Measurements from ENCODE around the gene HIP1R.

Gene HIP1R

GRCh38 chr12:122836027-122836921 lies 1.0 kb downstream of the HIP1R start:
- H3K4me3 Mint-ChIP-seq, result peak overlapping the region; percentile 91 to 95 (median 95)
- H3K9me3 Mint-ChIP-seq, result no peaks in the 10 kb centered on the region
- peak overlapping the region; percentile 88 to 96 (median 92) for H3K27ac Mint-ChIP-seq
- peaks cover 39% of the 10 kb centered on the region for H3K4me1 Mint-ChIP-seq
- no peak for TF ChIP-seq CTCF (IDR thresholded peaks at IDR 0.05; ENCODE audit: unreplicated experiment in 3 of 3)
- peaks cover 46% of the 10 kb centered on the region for H3K27me3 Mint-ChIP-seq (ENCODE audit: low read depth)
- H3K36me3 Mint-ChIP-seq (ENCODE audit: low read depth), result peaks cover 7% of the 10 kb centered on the region

DNA sequence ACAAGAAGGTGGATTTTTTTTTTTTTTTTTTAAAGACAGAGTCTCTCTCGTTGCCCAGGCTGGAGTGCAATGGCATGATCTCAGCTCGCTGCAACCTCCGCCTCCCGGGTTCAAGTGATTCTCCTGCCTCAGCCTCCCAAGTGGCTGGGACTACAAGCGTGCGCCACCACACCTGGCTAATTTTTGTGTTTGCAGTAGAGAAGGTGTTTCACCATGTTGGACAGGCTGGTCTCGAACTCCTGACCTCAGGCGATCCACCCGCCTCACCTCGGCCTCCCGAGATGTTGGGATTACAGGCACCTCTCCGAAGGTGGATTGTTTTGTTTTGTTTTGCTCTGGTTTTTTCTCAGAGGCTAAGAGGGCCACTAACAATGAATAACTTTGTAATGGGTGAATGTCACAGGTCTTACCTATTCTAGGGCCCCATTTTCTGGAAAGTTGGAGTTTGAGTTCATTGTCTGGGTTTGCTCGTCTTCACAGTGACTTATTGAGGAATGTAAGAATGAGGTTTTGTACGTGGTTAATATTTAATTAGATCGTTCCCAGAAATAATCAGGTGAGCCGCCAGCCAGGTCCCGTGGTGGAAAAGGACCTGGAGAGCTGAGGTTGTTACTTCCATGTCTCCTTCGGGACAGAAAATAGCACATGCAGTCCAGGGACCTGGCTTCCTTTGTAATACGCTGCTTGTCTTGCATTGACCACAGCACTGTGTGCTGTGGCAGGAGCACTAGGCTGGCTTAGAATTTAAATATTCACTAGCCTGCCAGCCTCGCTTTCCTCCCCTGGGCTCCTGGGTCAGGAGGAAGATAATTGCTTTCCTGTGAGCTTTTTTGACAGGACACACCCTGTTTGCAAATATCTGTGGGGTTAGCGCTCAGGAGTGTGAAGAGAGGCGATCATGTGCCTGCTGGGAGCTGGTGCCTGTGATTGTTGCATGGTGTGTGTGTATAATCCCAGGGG lies 2.3 kb downstream of the HIP1R start:
- Mint-ChIP-seq H3K4me1 (peaks cover 52% of the 10 kb centered on the region), H3K36me3 (ENCODE audit: low read depth) (peaks cover 7% of the 10 kb centered on the region), H3K27me3 (ENCODE audit: low read depth) (peaks cover 46% of the 10 kb centered on the region), H3K9me3 (no peaks in the 10 kb centered on the region), H3K27ac (peak overlapping the region; percentile 88 to 96 (median 92)), H3K4me3 (peak overlapping the region; percentile 91 to 95 (median 95))
- no peak for TF ChIP-seq CTCF (IDR thresholded peaks at IDR 0.05; ENCODE audit: unreplicated experiment in 3 of 3)

DNA sequence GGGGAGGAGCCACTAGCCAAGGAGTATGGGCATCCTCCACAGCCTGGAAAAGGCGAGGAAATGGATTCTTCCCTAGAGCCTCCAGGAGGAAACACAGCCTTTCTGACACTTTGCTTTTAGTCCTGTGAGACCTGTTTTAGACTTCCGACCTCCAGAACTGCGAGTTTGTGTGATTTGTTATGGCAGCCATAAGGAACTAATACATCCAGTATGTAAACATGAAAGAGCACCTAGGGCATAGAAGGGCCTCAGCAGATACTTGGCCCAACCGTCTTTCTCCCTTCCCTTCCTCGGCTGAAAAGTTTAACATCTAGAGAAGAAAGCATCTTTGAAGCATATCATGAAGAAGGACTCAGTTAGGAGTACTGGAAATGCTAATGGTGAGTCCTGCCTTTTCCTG lies 3.6 kb downstream of the HIP1R start:
- Mint-ChIP-seq H3K4me1 (peaks cover 54% of the 10 kb centered on the region), H3K9me3 (no peaks in the 10 kb centered on the region), H3K27me3 (ENCODE audit: low read depth) (peaks cover 38% of the 10 kb centered on the region), H3K27ac (peak overlapping the region; percentile 25 to 96 (median 88)), H3K4me3 (peak overlapping the region in 1 of 3 experiments; percentile 17), H3K36me3 (ENCODE audit: low read depth) (peaks cover 7% of the 10 kb centered on the region)
- TF ChIP-seq CTCF (IDR thresholded peaks at IDR 0.05; ENCODE audit: unreplicated experiment in 3 of 3), result no peak

GRCh38 chr12:122839907-122840554 lies 4.8 kb downstream of the HIP1R start:
- H3K9me3 Mint-ChIP-seq, result no peaks in the 10 kb centered on the region
- peak overlapping the region in 2 of 3 experiments; percentile 69 to 77 for H3K27ac Mint-ChIP-seq
- H3K4me1 Mint-ChIP-seq, result peaks cover 53% of the 10 kb centered on the region
- H3K36me3 Mint-ChIP-seq (ENCODE audit: low read depth), result peaks cover 7% of the 10 kb centered on the region
- H3K4me3 Mint-ChIP-seq, result peak overlapping the region in 1 of 3 experiments; percentile 8
- peaks cover 32% of the 10 kb centered on the region for H3K27me3 Mint-ChIP-seq (ENCODE audit: low read depth)
- TF ChIP-seq CTCF (IDR thresholded peaks at IDR 0.05; ENCODE audit: unreplicated experiment in 3 of 3), result no peak

- H3K27me3 Mint-ChIP-seq (ENCODE audit: low read depth), result peaks cover 32% of the 10 kb centered on the region
- TF ChIP-seq CTCF (IDR thresholded peaks at IDR 0.05; ENCODE audit: unreplicated experiment in 3 of 3), result no peak
- H3K27ac Mint-ChIP-seq, result peak overlapping the region; percentile 56 to 84 (median 77)
- H3K9me3 Mint-ChIP-seq, result no peaks in the 10 kb centered on the region
- H3K4me3 Mint-ChIP-seq, result peak overlapping the region in 2 of 3 experiments; percentile 8 to 44
- peaks cover 7% of the 10 kb centered on the region for H3K36me3 Mint-ChIP-seq (ENCODE audit: low read depth)
- peaks cover 53% of the 10 kb centered on the region for H3K4me1 Mint-ChIP-seq
Measured at GRCh38 chr12:122840580-122841513, 5.6 kb downstream of the HIP1R start.
